GM18499 (cell line): ENCODE data around the gene POP7.
"Not testable (repeated sequence)": the region's sequence is repeated elsewhere in the genome, so short reads cannot be mapped to it uniquely, and the experiment has no call there.

Source experiments
- ATAC-seq: cut with Tn5 transposase; IDR thresholded peaks from one replicate; pipeline ENCODE4 v1.9.1; 2021; ENCODE audit warnings: moderate number of reproducible peaks; ENCODE audit not compliant: insufficient read depth, unreplicated experiment

POP7 gene

DNA sequence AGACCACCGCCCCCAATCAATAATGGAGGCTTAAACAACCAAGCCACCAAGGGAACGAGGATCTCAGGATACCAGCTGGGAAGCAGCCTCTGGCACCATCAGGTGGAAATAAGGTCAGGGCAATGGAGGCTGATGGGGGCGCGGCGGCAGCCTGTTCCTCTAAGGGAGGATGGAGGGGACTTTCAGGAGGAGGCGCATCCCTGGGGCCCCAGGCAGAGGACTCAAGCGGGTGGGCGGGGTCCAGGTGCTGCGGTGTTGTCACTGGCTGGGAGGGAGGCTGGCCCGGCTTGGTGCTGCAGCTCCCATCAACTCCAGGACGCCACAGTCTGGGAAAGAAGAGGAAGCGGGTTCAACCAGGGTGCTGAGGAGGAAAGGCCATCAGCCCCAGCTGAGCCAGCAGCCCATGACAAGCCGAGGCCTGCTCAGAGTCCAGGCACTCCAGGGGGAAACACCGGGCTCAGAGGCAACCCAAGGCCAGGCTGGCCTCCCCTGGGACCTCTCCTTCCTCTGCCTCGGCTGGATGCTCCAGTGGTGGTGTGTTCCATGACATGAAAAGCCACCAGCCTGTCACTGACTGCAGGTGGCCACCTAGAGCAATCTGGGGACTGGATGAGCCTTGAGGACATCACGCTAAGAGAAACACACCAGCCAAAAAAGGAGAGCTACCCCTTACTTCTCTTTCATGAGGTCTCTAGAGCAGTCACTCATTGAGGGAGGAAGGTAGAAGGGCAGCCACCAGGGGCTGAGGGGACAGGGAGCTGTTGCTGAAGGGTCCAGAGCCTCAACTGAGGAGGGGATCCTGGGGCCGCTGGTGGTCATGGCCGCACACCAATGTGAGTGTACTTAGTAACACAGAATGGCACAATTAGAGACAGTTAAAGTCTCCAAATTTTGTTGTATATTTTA lies 16.4 kb upstream of the POP7 start:
- ATAC-seq, result no peak

DNA sequence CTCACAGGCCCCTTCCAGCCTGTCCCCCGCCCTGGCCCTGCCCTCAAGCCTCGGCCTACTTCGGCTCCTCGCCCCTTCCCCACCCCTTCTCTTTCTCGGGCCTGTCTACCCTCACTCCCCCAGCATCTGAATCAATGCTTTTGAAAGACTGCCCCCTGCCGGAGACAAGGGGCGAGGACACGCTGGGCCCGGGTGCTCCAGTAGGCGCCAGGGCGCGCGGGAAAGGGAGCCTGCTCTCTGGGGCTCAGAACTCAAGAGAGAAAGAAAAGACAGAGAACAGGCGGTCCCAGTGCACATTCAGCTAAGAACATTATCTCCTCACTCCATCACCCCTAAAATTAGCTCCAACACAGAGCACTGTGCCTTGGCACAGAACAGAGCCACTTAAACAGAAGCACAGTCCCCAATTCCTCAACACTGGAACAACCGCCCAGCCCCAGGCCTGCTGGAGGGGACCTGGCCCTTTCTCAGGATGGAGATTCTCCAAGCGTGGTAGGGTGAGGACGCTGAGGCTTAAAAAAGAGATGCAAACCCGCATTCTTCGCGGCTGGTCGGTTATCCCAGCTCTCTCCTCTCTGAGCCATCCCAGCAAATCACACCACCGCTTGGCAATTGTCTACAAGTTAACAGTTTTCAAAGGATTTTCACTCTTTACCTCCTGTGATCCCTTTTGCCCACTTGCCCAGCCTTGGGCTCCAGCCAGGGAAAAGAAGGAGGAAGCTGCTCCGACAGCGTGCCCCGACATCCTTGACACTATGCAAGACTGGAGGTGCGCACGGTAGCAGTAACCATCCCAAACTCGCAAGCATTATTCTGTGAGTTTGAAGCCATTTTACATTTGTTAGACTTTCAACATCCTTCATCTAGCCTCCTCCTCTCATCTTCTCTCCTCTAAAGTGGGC lies 14.0 kb upstream of the POP7 start:
- no peak for ATAC-seq

DNA sequence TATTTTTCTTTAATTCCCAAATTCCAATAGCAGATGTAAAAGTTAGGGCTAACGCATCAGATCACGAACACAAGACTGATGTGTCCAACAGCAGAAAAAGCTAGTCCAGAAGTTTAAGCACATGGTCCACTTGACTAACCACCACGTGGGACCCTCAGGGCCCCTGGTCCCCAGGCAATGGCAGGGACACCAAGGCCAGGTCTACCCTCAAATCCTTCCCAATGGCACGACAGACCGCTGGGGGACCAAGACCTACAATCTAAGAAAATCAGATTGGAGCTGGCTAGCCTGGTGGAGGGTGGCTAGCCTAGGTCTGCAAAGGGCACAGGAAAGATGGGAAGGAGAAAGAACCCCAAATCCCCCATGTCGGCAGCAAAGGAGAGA lies 13.4 kb upstream of the POP7 start:
- no peak for ATAC-seq

DNA sequence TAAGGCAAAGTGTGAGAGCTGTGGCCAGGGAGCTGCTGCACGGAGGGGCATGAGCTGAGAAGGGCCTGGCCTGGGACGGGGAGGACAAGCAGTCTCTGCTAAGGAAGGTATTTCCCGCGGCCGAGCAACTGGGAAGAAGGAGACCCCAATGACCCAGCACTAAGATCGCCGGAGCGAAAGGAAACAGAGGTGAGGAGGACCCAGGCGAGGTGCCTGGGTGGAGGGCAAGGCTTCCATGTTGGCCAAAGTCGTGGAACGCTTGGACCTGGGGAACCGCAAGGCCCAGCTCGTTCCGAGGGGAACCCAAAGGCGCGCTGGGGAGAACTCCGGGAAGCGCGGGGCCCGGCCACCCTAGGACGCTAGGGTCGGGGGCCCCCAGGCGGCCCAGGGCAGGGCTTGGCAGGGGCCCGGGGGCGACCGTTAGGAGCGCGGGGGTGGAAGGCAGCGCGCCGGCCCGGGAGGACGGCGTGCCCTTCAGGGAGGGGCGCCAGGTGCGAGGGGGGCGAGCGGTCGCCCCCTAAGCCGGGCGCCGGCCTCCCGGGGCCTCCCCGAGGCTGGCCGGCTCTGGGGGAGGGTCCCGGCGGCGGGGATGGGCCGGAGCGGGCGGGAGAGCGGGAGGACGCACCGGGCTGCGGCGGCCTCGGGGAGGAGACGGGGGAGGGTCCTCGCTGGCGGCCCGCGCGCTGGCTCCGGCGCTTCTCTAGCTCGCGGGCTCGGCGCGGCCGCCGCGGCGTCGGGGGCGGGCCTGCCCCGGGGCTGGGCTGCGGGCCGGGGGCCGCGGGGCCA lies 12.4 kb upstream of the POP7 start:
- ATAC-seq, result no peak

DNA sequence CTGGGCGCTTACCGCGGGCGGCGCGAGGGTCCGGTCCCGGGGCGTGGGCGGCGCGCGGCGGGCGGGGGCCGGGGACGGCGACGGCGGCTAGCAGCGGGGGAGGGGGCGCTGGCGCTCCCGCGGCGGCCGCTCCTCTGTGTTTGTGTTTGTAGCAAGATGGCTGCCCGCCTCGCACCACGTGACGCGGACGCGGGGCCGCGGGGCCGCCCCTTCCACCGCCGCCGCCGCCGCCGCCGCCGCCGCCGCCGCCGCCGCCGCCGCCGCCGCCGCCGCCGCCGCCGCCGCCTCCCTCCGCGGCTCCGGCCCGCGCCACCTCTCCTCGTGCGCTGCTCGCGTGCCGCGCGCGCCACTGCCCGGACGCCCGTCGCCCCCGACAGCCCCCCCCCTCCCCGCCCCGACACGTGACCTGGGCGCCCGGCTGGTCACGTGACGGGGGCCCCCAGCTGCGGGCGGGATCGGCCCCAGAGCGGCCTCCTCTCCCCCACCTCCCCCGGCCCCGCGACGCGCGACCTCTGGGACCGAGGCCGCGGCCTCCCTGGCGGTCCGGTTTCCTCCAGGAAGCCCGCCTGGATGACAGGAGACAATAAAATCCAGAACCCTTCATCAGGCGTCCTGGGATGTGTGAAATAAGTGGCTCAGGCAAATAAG lies 11.7 kb upstream of the POP7 start, which contains the start of gene GIGYF1:
Gene GIGYF1, minus strand, starts transcription at position 153 of the 648 bp plus-strand sequence. CDS start 6,012 bp downstream, outside the sequence.
- no peak for ATAC-seq

DNA sequence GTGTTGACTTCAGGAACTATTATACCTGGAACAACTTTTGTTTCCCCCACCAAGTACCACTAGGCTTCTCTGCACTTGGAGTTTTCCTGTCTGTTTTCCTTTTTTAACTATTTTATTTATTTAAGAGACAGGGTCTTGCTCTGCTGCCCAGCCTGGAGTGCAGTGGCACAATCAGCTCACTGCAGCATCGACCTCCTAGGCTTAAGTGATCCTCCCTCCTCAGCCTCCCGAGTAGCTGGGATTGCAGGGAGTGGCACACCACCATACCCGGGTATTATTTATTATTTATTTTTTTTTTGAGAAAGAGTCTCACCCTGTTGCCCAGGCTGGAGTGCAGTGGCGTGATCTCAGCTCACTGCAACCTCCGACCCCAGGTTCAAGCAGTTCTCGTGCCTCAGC lies 9.8 kb upstream of the POP7 start:
- ATAC-seq, result no peak

DNA sequence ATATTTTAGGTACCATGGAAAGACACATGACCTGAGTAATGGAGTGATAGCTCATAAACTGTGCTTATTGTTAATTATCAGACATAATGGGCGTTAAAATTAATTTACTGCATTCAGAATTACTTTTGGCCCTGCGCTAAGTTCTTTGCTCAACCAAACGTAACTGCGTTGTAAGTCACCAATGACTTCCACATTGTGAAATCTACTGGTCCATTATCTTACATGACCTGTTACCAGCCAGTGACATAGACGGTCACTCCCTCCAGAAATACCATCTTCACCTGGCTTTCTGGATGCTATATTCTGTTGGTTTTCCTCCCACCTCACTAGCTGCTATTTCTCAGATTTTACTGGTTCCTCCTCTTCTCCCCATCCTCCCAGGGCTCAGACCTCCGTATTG lies 6.9 kb upstream of the POP7 start:
- ATAC-seq, result no peak

DNA sequence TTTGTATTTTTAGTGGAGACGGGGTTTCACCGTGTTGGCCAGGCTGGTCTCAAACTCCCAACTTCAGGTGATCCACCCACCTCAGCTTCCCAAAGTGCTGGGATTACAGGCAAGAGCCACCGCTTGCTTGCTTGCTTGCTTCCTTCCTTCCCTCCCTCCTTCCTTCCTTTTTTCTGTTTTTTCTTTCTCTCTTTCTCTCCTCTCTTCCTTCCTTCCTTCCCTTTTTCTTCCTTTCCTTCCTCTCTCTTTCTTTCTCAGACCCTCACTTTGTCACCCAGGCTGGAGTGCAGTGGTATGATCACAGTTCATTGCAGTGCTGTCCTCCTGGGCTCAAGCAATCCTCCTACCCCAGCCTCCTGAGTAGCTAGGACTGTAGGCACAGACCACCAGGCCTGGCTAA lies 4.8 kb upstream of the POP7 start:
- ATAC-seq, result not testable (repeated sequence)

DNA sequence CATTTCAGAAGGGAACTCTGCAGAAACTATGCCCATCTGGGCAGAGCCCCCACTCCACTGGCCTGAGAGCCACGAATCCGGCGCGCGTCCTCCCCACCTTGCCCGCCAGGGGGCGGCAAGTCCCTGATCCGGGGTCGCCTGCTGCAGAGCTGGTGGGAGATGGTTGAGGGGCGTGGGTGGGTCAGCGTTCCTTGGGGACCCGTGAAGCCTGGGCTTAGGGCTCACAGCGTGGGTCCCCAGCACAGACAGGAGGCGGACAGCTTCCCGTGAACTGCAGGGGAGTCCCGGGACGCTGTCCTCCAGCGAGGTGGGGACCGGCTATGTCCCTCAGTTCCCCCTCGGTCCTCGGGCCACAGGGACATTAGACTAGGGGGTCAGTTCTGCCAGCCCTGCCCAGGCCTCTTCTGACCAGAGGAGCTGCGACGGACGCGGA lies 585 bp upstream of the POP7 start:
- ATAC-seq, result peak; percentile 32

DNA sequence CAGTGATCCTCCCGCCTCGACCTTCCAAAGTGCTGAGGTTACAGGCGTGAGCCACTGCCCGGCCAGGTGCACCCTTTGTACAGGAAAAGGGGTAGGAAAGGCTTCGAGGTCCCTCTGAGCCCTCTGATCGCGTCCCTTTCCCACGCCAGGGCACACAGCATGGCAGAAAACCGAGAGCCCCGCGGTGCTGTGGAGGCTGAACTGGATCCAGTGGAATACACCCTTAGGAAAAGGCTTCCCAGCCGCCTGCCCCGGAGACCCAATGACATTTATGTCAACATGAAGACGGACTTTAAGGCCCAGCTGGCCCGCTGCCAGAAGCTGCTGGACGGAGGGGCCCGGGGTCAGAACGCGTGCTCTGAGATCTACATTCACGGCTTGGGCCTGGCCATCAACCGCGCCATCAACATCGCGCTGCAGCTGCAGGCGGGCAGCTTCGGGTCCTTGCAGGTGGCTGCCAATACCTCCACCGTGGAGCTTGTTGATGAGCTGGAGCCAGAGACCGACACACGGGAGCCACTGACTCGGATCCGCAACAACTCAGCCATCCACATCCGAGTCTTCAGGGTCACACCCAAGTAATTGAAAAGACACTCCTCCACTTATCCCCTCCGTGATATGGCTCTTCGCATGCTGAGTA lies 871 bp downstream of the POP7 start:
- ATAC-seq, result no peak

DNA sequence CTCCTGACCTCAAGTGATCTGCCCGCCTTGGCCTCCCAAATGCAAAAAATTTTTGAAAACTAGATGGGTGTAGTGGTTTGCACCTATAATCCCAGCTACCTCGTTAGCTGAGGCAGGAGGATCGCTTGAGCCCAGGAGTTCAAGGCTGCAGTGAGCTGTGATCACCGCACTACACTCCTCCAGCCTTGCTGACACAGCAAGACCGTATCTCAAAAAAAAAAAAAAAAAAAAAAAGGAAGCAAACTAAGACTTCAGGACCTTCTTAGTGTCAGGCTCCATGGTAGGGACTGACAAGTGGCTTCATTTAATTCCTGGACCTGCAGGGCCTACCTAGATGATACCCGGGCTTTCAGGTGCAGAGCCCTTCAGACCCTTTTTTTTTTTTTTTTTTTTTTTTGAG lies 2.5 kb downstream of the POP7 start:
- no peak for ATAC-seq

DNA sequence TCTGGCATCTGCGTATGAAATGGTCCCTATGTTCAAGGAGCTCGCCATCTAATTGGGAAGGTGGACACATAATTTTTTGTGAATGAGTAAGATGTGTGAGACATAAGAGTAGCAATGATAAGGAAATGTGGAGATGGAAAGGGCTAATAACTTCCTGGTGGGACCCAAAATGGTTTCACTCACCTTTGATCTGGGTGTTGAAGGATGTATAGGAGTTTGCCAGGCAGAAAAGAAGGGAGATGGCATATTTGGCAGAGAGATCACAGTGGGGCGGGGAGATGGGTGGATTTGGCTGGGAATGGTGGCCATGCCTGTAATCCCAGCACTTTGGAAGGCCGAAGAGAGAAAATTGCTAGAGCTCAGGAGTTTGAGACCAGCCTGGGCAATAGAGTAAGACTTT lies 4.5 kb downstream of the POP7 start:
- no peak for ATAC-seq

DNA sequence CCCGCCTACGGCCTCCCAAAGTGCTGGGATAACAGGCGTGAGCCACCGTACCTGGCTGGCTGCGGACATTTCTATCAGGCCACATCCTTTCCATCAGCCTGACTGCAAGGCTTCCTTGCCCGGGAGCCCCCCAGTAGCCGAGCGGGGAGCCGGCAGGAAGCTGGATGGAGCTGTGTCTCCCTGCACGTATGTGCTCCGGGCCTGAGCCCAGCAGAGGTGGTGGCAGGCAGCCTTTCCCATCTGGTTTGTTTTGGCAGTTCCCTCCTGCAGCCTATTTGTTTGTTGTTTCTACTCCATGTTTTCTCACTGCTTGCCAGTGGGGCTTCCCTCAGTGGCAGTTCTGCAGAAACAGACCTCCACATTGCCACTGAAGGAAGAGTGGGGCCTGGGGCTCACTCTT lies 5.4 kb downstream of the POP7 start:
- ATAC-seq, result no peak

DNA sequence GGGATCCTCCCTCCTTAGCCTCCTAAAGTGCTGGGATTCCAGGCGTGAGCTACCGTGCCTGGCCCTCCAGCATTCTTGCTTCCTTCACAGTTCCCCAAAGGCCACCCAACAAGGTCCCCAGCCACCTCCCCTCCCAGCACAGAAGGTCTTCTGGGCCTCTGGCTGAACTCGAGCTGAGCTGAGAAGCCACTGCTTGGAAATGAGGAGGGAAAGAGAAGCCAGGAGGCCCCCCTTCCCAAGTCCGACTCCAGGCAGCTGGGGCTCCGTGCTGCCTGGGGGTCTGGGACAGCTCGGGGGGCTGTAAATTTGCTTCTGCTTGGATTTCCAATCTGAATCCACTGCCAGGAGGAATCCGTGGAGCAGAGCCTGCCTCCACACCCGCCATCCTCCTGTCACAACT lies 8.8 kb downstream of the POP7 start:
- no peak for ATAC-seq

DNA sequence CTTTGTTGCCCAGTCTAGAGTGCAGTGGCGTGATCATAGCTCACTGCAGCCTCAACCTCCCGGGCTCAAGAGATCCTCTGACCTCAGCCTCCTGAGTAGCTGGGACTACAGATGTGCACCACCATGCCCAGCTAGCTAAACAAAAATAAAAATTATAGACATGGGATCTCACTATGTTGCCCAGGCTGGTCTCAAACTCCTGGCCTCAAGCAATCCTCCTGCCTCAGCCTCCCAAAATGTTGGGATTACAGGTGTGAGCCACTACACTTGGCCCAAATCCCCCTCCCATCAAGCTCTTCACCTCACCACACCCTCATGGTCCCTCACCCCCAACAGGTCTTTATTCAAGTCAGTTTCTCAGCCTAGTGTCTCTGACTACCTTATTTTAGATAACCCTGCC lies 11.2 kb downstream of the POP7 start:
- not testable (repeated sequence) for ATAC-seq

DNA sequence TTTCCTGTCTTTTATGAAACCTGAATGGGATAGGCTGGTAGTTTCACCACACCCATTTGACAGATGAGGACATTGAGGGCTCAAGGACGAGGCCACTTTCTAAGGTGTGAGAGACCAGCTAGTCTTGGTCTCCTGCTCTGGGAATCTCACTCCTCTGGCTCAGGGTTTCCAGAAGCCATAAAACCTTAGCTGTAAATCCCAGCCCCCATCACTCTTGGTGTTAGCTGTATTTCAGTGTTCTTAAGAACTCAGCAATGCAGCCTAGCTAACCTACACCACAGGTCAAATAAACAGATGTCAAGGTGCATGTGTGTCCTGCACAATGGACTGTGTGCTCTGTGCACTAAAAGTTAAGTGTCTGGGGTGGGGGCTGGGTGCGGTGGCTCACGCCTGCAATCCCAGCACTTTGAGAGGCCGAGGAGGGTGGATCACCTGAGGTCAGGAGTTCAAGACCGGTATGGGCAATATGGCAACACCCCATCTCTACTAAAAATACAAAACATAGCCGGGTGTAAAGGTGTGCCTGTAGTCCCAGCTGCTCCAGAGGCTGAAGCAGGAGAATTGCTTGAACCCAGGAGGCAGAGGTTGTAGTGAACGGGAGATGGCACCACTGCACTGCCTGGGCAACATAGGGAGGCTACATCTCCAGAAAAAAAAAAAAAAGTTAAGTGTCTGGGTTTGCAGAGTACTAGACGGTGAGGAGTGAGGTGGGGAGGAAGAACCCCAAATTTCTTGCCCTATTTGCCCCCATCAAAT lies 13.8 kb downstream of the POP7 start:
- ATAC-seq, result no peak

DNA sequence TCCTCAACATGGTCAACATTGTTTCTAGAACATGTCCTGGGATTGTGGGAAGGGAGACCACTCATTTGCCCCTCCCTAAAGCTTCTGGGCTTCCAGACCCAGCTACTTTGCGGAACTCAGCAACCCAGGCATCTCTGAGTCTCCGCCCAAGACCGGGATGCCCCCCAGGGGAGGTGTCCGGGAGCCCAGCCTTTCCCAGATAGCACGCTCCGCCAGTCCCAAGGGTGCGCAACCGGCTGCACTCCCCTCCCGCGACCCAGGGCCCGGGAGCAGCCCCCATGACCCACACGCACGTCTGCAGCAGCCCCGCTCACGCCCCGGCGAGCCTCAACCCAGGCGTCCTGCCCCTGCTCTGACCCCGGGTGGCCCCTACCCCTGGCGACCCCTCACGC lies 14.4 kb downstream of the POP7 start, which contains the start of gene EPO:
Gene EPO, plus strand, starts transcription at position 190 of the 392 bp plus-strand sequence. CDS start 513 bp downstream, outside the sequence.
- no peak for ATAC-seq

DNA sequence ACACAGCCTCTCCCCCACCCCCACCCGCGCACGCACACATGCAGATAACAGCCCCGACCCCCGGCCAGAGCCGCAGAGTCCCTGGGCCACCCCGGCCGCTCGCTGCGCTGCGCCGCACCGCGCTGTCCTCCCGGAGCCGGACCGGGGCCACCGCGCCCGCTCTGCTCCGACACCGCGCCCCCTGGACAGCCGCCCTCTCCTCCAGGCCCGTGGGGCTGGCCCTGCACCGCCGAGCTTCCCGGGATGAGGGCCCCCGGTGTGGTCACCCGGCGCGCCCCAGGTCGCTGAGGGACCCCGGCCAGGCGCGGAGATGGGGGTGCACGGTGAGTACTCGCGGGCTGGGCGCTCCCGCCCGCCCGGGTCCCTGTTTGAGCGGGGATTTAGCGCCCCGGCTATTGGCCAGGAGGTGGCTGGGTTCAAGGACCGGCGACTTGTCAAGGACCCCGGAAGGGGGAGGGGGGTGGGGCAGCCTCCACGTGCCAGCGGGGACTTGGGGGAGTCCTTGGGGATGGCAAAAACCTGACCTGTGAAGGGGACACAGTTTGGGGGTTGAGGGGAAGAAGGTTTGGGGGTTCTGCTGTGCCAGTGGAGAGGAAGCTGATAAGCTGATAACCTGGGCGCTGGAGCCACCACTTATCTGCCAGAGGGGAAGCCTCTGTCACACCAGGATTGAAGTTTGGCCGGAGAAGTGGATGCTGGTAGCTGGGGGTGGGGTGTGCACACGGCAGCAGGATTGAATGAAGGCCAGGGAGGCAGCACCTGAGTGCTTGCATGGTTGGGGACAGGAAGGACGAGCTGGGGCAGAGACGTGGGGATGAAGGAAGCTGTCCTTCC lies 15.0 kb downstream of the POP7 start:
- ATAC-seq, result no peak
